Measurements from ENCODE around the gene PDSS2. TPM values are rescaled to one million over a fixed set of nuclear protein-coding genes. Genes with fewer than 3 reads are reported as not detected.

Gene PDSS2
- total and polyA plus RNA-seq, 4 donors: 10.5 to 20.9 (median 16.0) TPM

GRCh38 chr6:107187630-107188029, 271.7 kb downstream of the PDSS2 start (continued):
- TF ChIP-seq RXRA (IDR thresholded peaks at IDR 0.05) (no peak), HNF4G (IDR thresholded peaks at IDR 0.05) (no peak), GABPA (IDR thresholded peaks at IDR 0.05 in 1 of 2, conservative IDR thresholded peaks at IDR 0.05 in 1 of 2) (no peak), REST (IDR thresholded peaks at IDR 0.05) (no peak), SP1 (IDR thresholded peaks at IDR 0.05) (no peak)

- no peak for DNase-seq (ENCODE audit: low spot score)
- Histone ChIP-seq H3K4me1 (ENCODE audit: control insufficient read depth in 4 of 4, insufficient read depth in 4 of 4, low read length in 3 of 4) (no peaks in the 10 kb centered on the region), H3K4me3 (ENCODE audit: low read depth in 1 of 3, low read length in 3 of 3) (no peak overlapping the region), H3K9ac (ENCODE audit: low read depth in 1 of 2, low read length in 2 of 2) (no peak overlapping the region), H3K36me3 (ENCODE audit: control insufficient read depth in 4 of 4, insufficient read depth in 3 of 4, low read depth in 1 of 4, low read length in 3 of 4) (no peaks in the 10 kb centered on the region), H3K27me3 (ENCODE audit: control insufficient read depth in 4 of 4, insufficient read depth in 4 of 4, low read length in 3 of 4) (no peaks in the 10 kb centered on the region), H3K9me3 (ENCODE audit: control insufficient read depth in 4 of 4, low read length in 3 of 4) (no peaks in the 10 kb centered on the region), H3K27ac (ENCODE audit: low read depth in 1 of 2, low read length in 2 of 2) (no peak overlapping the region)
- TF ChIP-seq GABPA (IDR thresholded peaks at IDR 0.05 in 1 of 2, conservative IDR thresholded peaks at IDR 0.05 in 1 of 2) (no peak), ATF3 (IDR thresholded peaks at IDR 0.05) (no peak), CTCF (IDR thresholded peaks at IDR 0.05; ENCODE audit: low read depth, low read length, missing input control) (no peak), HNF4G (IDR thresholded peaks at IDR 0.05) (no peak)
- 96% methylated on average over 1 of the region's 1 CpG for WGBS
Observed at GRCh38 chr6:107186047-107186446, 273.3 kb downstream of the PDSS2 start.

GRCh38 chr6:107185391-107185970, 273.9 kb downstream of the PDSS2 start:
- Histone ChIP-seq H3K9ac (ENCODE audit: low read depth in 1 of 2, low read length in 2 of 2) (no peak overlapping the region), H3K4me1 (ENCODE audit: control insufficient read depth in 4 of 4, insufficient read depth in 4 of 4, low read length in 3 of 4) (no peaks in the 10 kb centered on the region), H3K9me3 (ENCODE audit: control insufficient read depth in 4 of 4, low read length in 3 of 4) (no peaks in the 10 kb centered on the region), H3K27ac (ENCODE audit: low read depth in 1 of 2, low read length in 2 of 2) (no peak overlapping the region), H3K36me3 (ENCODE audit: control insufficient read depth in 4 of 4, insufficient read depth in 3 of 4, low read depth in 1 of 4, low read length in 3 of 4) (no peaks in the 10 kb centered on the region), H3K27me3 (ENCODE audit: control insufficient read depth in 4 of 4, insufficient read depth in 4 of 4, low read length in 3 of 4) (no peaks in the 10 kb centered on the region), H3K4me3 (ENCODE audit: low read depth in 1 of 3, low read length in 3 of 3) (no peak overlapping the region)
- DNase-seq (ENCODE audit: low spot score): no peak
- WGBS: 71% methylated on average over 9 of the region's 9 CpGs
- peak; percentile 18 for TF ChIP-seq CTCF (IDR thresholded peaks at IDR 0.05; ENCODE audit: low read depth, low read length, missing input control)
- TF ChIP-seq JUND (IDR thresholded peaks at IDR 0.05): no peak
- TF ChIP-seq RAD21 (IDR thresholded peaks at IDR 0.05): peak; percentile 86 to 90
